IPS-20b (cell line): Measurements from ENCODE around the gene MARK2.

Experiments
- H3K27ac ChIP-seq: one replicate; pipeline ENCODE4 v1.5.1; 2013; ENCODE audit warnings: low read length
- H3K27me3 ChIP-seq: 2 replicates; pipeline ENCODE4 v1.6.1; 2013; ENCODE audit warnings: mild to moderate bottlenecking, low read length, inconsistent platforms; ENCODE audit not compliant: insufficient read depth
- H3K36me3 ChIP-seq: 2 replicates; pipeline ENCODE4 v1.6.1; 2013; ENCODE audit warnings: low read depth, mild to moderate bottlenecking, inconsistent platforms, low read length, moderate library complexity; ENCODE audit not compliant: insufficient read depth
- H3K4me1 ChIP-seq: 2 replicates; pipeline ENCODE4 v1.6.1; 2013; ENCODE audit warnings: mild to moderate bottlenecking, control low read depth, inconsistent platforms, low read length, moderate library complexity; ENCODE audit not compliant: insufficient read depth
- H3K4me3 ChIP-seq: 2 replicates; pipeline ENCODE4 v1.5.1; 2013; ENCODE audit warnings: mild to moderate bottlenecking, low read length, inconsistent platforms
- H3K9ac ChIP-seq: 2 replicates; pipeline ENCODE4 v1.6.1; 2013; ENCODE audit warnings: low read depth, mild to moderate bottlenecking, inconsistent platforms, low read length, moderate library complexity
- H3K9me3 ChIP-seq: 2 replicates; pipeline ENCODE4 v1.6.1; 2013; ENCODE audit warnings: mild to moderate bottlenecking, low read depth, low read length, inconsistent platforms; ENCODE audit not compliant: insufficient read depth

Gene MARK2

GRCh38 chr11:63845303-63845702, 6.4 kb downstream of the MARK2 start:
- Histone ChIP-seq H3K4me1 (peaks cover 53% of the 10 kb centered on the region), H3K36me3 (peaks cover 9% of the 10 kb centered on the region; the same call in 1 of the 2 replicates), H3K9ac (0 out of 2 replicates have a peak overlapping the region, but pooled peaks have one; percentile 0), H3K9me3 (no peaks in the 10 kb centered on the region), H3K27ac (no peak overlapping the region), H3K4me3 (no peak overlapping the region), H3K27me3 (no peaks in the 10 kb centered on the region)

- Histone ChIP-seq H3K27me3 (no peaks in the 10 kb centered on the region), H3K4me1 (peaks cover 47% of the 10 kb centered on the region), H3K9ac (no peak overlapping the region), H3K9me3 (no peaks in the 10 kb centered on the region), H3K4me3 (no peak overlapping the region), H3K27ac (no peak overlapping the region), H3K36me3 (peaks cover 9% of the 10 kb centered on the region; the same call in 1 of the 2 replicates)
These were observed 7.0 kb downstream of the MARK2 start for GRCh38 chr11:63845911-63846310.

GRCh38 chr11:63846897-63847296, 8.0 kb downstream of the MARK2 start:
- Histone ChIP-seq H3K9me3 (no peaks in the 10 kb centered on the region), H3K9ac (peak overlapping the region; percentile 54; the same call in 1 of the 2 replicates), H3K27ac (no peak overlapping the region), H3K36me3 (peaks cover 9% of the 10 kb centered on the region; the same call in 1 of the 2 replicates), H3K27me3 (no peaks in the 10 kb centered on the region), H3K4me3 (0 out of 2 replicates have a peak overlapping the region, but pooled peaks have one; percentile 2), H3K4me1 (peaks cover 38% of the 10 kb centered on the region)

GRCh38 chr11:63847363-63847762, 8.5 kb downstream of the MARK2 start:
- peaks cover 9% of the 10 kb centered on the region; the same call in 1 of the 2 replicates for H3K36me3 ChIP-seq

GRCh38 chr11:63849691-63850090, 10.8 kb downstream of the MARK2 start:
- no peaks in the 10 kb centered on the region for H3K27me3 ChIP-seq
- H3K9me3 ChIP-seq: no peaks in the 10 kb centered on the region
- no peak overlapping the region for H3K9ac ChIP-seq
- no peak overlapping the region for H3K27ac ChIP-seq
- peaks cover 20% of the 10 kb centered on the region for H3K4me1 ChIP-seq
- H3K36me3 ChIP-seq: peaks cover 5% of the 10 kb centered on the region; the same call in 1 of the 2 replicates
- H3K4me3 ChIP-seq: no peak overlapping the region

More at GRCh38 chr11:63847363-63847762, 8.5 kb downstream of the MARK2 start:
- Histone ChIP-seq H3K27me3 (no peaks in the 10 kb centered on the region), H3K9ac (peak overlapping the region; percentile 54; the same call in 1 of the 2 replicates), H3K9me3 (no peaks in the 10 kb centered on the region), H3K4me3 (peak overlapping the region; percentile 24; the same call in 1 of the 2 replicates), H3K27ac (peak overlapping the region; percentile 27), H3K4me1 (peaks cover 38% of the 10 kb centered on the region)

GRCh38 chr11:63850920-63851319, 12.0 kb downstream of the MARK2 start:
- Histone ChIP-seq H3K9me3 (no peaks in the 10 kb centered on the region), H3K4me3 (no peak overlapping the region), H3K36me3 (peaks cover 12% of the 10 kb centered on the region; the same call in 1 of the 2 replicates), H3K4me1 (peaks cover 12% of the 10 kb centered on the region; the same call in 1 of the 2 replicates), H3K9ac (no peak overlapping the region), H3K27ac (no peak overlapping the region), H3K27me3 (no peaks in the 10 kb centered on the region)

- Histone ChIP-seq H3K27me3 (no peaks in the 10 kb centered on the region), H3K36me3 (peaks cover 12% of the 10 kb centered on the region; the same call in 1 of the 2 replicates), H3K9ac (no peak overlapping the region), H3K4me3 (no peak overlapping the region), H3K27ac (no peak overlapping the region), H3K4me1 (peaks cover 12% of the 10 kb centered on the region; the same call in 1 of the 2 replicates), H3K9me3 (no peaks in the 10 kb centered on the region)
These were observed 12.5 kb downstream of the MARK2 start for GRCh38 chr11:63851364-63851763.

- Histone ChIP-seq H3K36me3 (peaks cover 12% of the 10 kb centered on the region; the same call in 1 of the 2 replicates), H3K27ac (no peak overlapping the region), H3K9ac (no peak overlapping the region), H3K9me3 (no peaks in the 10 kb centered on the region), H3K4me1 (no peaks in the 10 kb centered on the region), H3K27me3 (no peaks in the 10 kb centered on the region), H3K4me3 (no peak overlapping the region)
These were observed 14.6 kb downstream of the MARK2 start for GRCh38 chr11:63853476-63853875.

GRCh38 chr11:63854696-63855095, 15.8 kb downstream of the MARK2 start:
- Histone ChIP-seq H3K4me3 (no peak overlapping the region), H3K36me3 (peaks cover 12% of the 10 kb centered on the region; the same call in 1 of the 2 replicates), H3K9me3 (no peaks in the 10 kb centered on the region), H3K27me3 (no peaks in the 10 kb centered on the region), H3K4me1 (no peaks in the 10 kb centered on the region), H3K27ac (no peak overlapping the region), H3K9ac (no peak overlapping the region)

- H3K4me1 ChIP-seq: no peaks in the 10 kb centered on the region
- peaks cover 16% of the 10 kb centered on the region for H3K36me3 ChIP-seq
- H3K27me3 ChIP-seq: no peaks in the 10 kb centered on the region
- no peak overlapping the region for H3K27ac ChIP-seq
- no peaks in the 10 kb centered on the region for H3K9me3 ChIP-seq
- no peak overlapping the region for H3K9ac ChIP-seq
- H3K4me3 ChIP-seq: no peak overlapping the region
These were observed 17.1 kb downstream of the MARK2 start for GRCh38 chr11:63855975-63856374.

GRCh38 chr11:63858628-63859550, 20.0 kb downstream of the MARK2 start:
- no peaks in the 10 kb centered on the region for H3K9me3 ChIP-seq
- H3K27me3 ChIP-seq: no peaks in the 10 kb centered on the region
- H3K36me3 ChIP-seq: peaks cover 17% of the 10 kb centered on the region; the same call in 1 of the 2 replicates
- no peaks in the 10 kb centered on the region; the same call in 1 of the 2 replicates for H3K4me1 ChIP-seq
- no peak overlapping the region for H3K27ac ChIP-seq
- H3K9ac ChIP-seq: no peak overlapping the region
- no peak overlapping the region for H3K4me3 ChIP-seq
